ENCODE measurements around the gene SPPL2B. TPM values are rescaled to one million over a fixed set of nuclear protein-coding genes. Genes with fewer than 3 reads are reported as not detected.
"Not testable (repeated sequence)": the region's sequence is repeated elsewhere in the genome, so short reads cannot be mapped to it uniquely, and the experiment has no call there.

The SPPL2B gene
- total RNA-seq, 1 donor from 2014 or later = 153 TPM

GRCh38 chr19:2387367-2388288 lies 59.1 kb downstream of the SPPL2B start:
- Mint-ChIP-seq H3K27me3 (peaks cover 24% of the 10 kb centered on the region), H3K36me3 (ENCODE audit: insufficient read depth) (no peaks in the 10 kb centered on the region), H3K27ac (no peak overlapping the region), H3K9me3 (ENCODE audit: low read depth) (no peaks in the 10 kb centered on the region), H3K4me1 (ENCODE audit: low read depth) (no peaks in the 10 kb centered on the region), H3K4me3 (ENCODE audit: low read depth) (no peak overlapping the region)
- TF ChIP-seq, protein P1, sequence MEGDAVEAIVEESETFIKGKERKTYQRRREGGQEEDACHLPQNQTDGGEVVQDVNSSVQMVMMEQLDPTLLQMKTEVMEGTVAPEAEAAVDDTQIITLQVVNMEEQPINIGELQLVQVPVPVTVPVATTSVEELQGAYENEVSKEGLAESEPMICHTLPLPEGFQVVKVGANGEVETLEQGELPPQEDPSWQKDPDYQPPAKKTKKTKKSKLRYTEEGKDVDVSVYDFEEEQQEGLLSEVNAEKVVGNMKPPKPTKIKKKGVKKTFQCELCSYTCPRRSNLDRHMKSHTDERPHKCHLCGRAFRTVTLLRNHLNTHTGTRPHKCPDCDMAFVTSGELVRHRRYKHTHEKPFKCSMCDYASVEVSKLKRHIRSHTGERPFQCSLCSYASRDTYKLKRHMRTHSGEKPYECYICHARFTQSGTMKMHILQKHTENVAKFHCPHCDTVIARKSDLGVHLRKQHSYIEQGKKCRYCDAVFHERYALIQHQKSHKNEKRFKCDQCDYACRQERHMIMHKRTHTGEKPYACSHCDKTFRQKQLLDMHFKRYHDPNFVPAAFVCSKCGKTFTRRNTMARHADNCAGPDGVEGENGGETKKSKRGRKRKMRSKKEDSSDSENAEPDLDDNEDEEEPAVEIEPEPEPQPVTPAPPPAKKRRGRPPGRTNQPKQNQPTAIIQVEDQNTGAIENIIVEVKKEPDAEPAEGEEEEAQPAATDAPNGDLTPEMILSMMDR (IDR thresholded peaks at IDR 0.05; ENCODE audit: unreplicated experiment) = no peak
- no peak for DNase-seq (ENCODE audit: low spot score, unreplicated experiment)

GRCh38 chr19:2389594-2389993 lies 61.1 kb downstream of the SPPL2B start:
- Mint-ChIP-seq H3K27ac (peak overlapping the region; percentile 10), H3K4me3 (ENCODE audit: low read depth) (no peak overlapping the region), H3K4me1 (ENCODE audit: low read depth) (no peaks in the 10 kb centered on the region), H3K36me3 (ENCODE audit: insufficient read depth) (no peaks in the 10 kb centered on the region), H3K27me3 (peaks cover 26% of the 10 kb centered on the region), H3K9me3 (ENCODE audit: low read depth) (no peaks in the 10 kb centered on the region)
- DNase-seq (ENCODE audit: low spot score, unreplicated experiment) = no peak
- TF ChIP-seq, protein P1 (IDR thresholded peaks at IDR 0.05; ENCODE audit: unreplicated experiment) = no peak

DNA sequence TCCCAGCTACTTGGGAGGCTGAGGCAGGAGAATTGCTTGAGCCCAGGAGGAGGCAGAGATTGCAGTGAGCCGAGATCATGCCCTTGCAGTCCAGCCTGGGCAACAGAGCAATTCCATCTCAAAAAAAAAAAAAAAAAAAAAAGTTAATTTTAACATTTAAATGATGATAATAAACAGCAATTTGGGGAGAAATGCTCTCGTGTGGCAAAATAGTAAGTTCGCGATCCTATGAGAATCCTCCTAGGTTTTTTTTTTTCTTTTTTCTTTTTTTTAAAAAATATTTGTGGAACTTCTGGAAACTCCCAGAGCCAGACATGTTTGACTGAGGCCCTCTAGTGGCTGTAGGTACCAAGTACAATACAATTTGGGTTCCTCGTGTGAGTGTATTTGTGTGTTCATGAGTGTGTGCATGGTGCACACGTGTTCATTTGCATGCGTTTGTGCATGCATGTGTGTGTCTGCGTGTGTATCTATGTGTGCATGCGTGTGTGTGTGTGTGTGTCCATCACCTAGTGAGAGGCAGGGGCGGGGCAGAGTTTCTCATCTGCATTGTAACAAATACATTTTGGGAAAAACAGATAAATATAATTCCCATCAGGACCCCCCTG lies 62.7 kb downstream of the SPPL2B start:
- H3K9me3 Mint-ChIP-seq (ENCODE audit: low read depth) = no peaks in the 10 kb centered on the region
- TF ChIP-seq, protein P1 (IDR thresholded peaks at IDR 0.05; ENCODE audit: unreplicated experiment) = peak; percentile 83
- no peak overlapping the region for H3K4me3 Mint-ChIP-seq (ENCODE audit: low read depth)
- H3K36me3 Mint-ChIP-seq (ENCODE audit: insufficient read depth) = no peaks in the 10 kb centered on the region
- H3K27ac Mint-ChIP-seq = no peak overlapping the region
- no peak for DNase-seq (ENCODE audit: low spot score, unreplicated experiment)
- no peaks in the 10 kb centered on the region for H3K4me1 Mint-ChIP-seq (ENCODE audit: low read depth)
- peaks cover 23% of the 10 kb centered on the region for H3K27me3 Mint-ChIP-seq

DNA sequence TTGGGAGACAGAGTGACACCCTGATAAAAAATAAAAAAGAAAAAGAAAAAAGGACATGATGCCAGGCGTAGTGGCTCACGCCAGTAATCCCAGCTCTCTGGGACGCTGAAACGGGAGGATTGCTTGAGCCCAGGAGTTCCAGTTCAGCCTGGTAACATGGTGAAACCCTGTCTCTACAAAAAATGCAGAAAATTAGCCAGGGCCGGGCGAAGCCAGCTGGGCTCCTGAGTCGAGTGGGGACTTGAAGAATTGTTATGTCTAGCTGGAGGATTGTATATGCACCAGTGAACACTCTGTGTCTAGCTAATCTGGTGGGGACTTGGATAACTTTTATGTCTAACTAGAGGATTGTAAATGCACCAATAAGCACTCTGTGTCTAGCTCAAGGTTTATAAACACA lies 63.9 kb downstream of the SPPL2B start:
- TF ChIP-seq, protein P1 (IDR thresholded peaks at IDR 0.05; ENCODE audit: unreplicated experiment) = no peak
- Mint-ChIP-seq H3K4me1 (ENCODE audit: low read depth) (no peaks in the 10 kb centered on the region), H3K4me3 (ENCODE audit: low read depth) (no peak overlapping the region), H3K27me3 (peaks cover 18% of the 10 kb centered on the region), H3K9me3 (ENCODE audit: low read depth) (no peaks in the 10 kb centered on the region), H3K36me3 (ENCODE audit: insufficient read depth) (no peaks in the 10 kb centered on the region), H3K27ac (no peak overlapping the region)
- DNase-seq (ENCODE audit: low spot score, unreplicated experiment) = no peak

GRCh38 chr19:2392899-2393298 lies 64.4 kb downstream of the SPPL2B start:
- not testable (repeated sequence) for DNase-seq (ENCODE audit: low spot score, unreplicated experiment); H3K4me1 Mint-ChIP-seq (ENCODE audit: low read depth)

More at GRCh38 chr19:2392899-2393298, 64.4 kb downstream of the SPPL2B start:
- H3K36me3 Mint-ChIP-seq (ENCODE audit: insufficient read depth); H3K27ac Mint-ChIP-seq; H3K9me3 Mint-ChIP-seq (ENCODE audit: low read depth); H3K4me3 Mint-ChIP-seq (ENCODE audit: low read depth): not testable (repeated sequence)
- peaks cover 13% of the 10 kb centered on the region for H3K27me3 Mint-ChIP-seq

Measured in progenitor cell of endocrine pancreas (in vitro differentiated cells).